Measurements from ENCODE around the gene SQSTM1. TPM values are rescaled to one million over a fixed set of nuclear protein-coding genes. Genes with fewer than 3 reads are reported as not detected.
"Not testable (repeated sequence)": the region's sequence is repeated elsewhere in the genome, so short reads cannot be mapped to it uniquely, and the experiment has no call there.

Gene SQSTM1
- total and polyA plus RNA-seq, 12 donors = 131 to 466 (median 387) TPM

- no peak for DNase-seq
- peaks cover 0 to 54% (median 0%) of the 10 kb centered on the region in 9 donors for H3K4me1 ChIP-seq
- peaks cover 0 to 48% (median 0%) of the 10 kb centered on the region in 9 donors for H3K36me3 ChIP-seq
- no peaks in the 10 kb centered on the region for H3K9me3 ChIP-seq
- peak in 6 of 8 donors; percentile 31 to 71 (median 51) for ATAC-seq
- TF ChIP-seq, protein P1, sequence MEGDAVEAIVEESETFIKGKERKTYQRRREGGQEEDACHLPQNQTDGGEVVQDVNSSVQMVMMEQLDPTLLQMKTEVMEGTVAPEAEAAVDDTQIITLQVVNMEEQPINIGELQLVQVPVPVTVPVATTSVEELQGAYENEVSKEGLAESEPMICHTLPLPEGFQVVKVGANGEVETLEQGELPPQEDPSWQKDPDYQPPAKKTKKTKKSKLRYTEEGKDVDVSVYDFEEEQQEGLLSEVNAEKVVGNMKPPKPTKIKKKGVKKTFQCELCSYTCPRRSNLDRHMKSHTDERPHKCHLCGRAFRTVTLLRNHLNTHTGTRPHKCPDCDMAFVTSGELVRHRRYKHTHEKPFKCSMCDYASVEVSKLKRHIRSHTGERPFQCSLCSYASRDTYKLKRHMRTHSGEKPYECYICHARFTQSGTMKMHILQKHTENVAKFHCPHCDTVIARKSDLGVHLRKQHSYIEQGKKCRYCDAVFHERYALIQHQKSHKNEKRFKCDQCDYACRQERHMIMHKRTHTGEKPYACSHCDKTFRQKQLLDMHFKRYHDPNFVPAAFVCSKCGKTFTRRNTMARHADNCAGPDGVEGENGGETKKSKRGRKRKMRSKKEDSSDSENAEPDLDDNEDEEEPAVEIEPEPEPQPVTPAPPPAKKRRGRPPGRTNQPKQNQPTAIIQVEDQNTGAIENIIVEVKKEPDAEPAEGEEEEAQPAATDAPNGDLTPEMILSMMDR (IDR thresholded peaks at IDR 0.05) = no peak
- intact Hi-C loops (cut with DNase I) = no loop called here
- no peak overlapping the region for H3K4me3 ChIP-seq
- 58 to 78% methylated on average over 4 of the region's 4 CpGs for WGBS, 2 donors
- H3K27me3 ChIP-seq = no peaks in the 10 kb centered on the region
- no peak overlapping the region for H3K27ac ChIP-seq
Observed at GRCh38 chr5:179781846-179782245, 38.9 kb upstream of the SQSTM1 start.

DNA sequence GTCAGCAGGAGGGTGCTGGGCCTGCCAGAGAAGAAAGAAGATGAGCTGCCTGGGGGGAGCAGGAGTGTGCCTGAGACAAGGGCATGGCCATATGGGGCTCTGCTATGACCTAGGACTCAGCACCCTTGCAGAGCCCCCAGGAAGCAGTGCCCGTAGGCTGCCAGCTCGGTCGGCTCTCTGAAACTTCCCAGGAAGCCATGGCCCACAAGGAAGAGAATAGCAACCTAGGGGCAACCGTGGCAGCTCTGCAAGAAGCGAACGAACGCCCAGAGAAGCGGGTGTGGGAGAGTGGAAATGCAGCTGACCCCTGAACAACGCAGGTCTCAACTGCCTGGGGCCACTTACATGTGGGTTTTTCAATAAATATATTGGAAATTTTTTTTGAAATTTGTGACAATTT is 37.6 kb upstream of the SQSTM1 start:
- H3K27me3 ChIP-seq = no peaks in the 10 kb centered on the region
- intact Hi-C loops (cut with DNase I) = no loop called here
- TF ChIP-seq, protein P1 (IDR thresholded peaks at IDR 0.05) = no peak
- H3K9me3 ChIP-seq = no peaks in the 10 kb centered on the region
- no peak for DNase-seq
- no peak overlapping the region for H3K27ac ChIP-seq
- ATAC-seq = no peak
- H3K4me3 ChIP-seq = no peak overlapping the region
- peaks cover 0 to 36% (median 0%) of the 10 kb centered on the region in 9 donors for H3K36me3 ChIP-seq
- H3K4me1 ChIP-seq = peaks cover 0 to 41% (median 0%) of the 10 kb centered on the region in 9 donors
- WGBS, 2 donors = 94 to 95% methylated on average over 9 of the region's 9 CpGs

- Histone ChIP-seq H3K27ac (no peak overlapping the region), H3K4me1 (peaks cover 2 to 10% (median 5%) of the 10 kb centered on the region in 9 donors), H3K9me3 (no peaks in the 10 kb centered on the region), H3K4me3 (no peak overlapping the region), H3K36me3 (peaks cover 0 to 3% (median 0%) of the 10 kb centered on the region in 9 donors), H3K27me3 (no peaks in the 10 kb centered on the region)
- no peak for ATAC-seq
- intact Hi-C loops (cut with DNase I) = no loop called here
- TF ChIP-seq, protein P1 (IDR thresholded peaks at IDR 0.05) = no peak
- DNase-seq = no peak
- WGBS, 2 donors = 83 to 92% methylated on average over 12 of the region's 12 CpGs
Observed at GRCh38 chr5:179786861-179787260, 33.8 kb upstream of the SQSTM1 start.

DNA sequence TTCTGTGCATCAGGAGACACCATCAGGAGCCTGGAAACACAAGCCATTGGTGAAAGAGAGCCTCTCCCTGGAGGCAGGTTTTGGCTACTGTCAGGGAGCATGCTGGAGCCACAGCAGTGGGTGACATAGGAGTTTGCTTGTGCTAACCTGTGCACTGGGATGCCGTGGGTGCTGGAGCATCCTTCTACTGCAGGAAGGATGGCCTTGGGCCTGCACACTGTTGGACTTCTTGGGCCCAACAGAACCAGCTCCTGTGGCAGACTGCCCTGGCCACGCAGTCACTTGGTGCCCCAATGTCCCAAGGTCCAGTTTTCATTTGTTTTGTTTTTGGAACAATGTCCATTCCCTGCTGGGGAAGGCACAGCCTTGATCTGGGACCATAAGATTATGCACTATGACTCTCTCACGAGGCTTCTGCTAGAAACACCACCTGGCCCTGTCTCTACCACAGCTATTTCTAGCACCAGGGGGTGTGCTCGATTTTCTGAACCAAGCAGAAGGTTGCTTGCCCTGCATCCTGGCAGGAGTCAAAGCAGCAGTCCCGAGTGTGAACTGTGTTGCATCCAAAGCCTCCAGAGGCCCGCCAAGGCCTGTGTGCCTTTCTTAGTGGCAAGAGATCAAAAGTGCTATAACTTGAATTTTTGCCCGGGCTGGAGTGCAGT is 32.4 kb upstream of the SQSTM1 start:
- Histone ChIP-seq H3K27me3 (no peaks in the 10 kb centered on the region), H3K27ac (no peak overlapping the region), H3K4me1 (peaks cover 11 to 21% (median 19%) of the 10 kb centered on the region in 9 donors), H3K36me3 (no peaks in the 10 kb centered on the region), H3K4me3 (no peak overlapping the region), H3K9me3 (no peaks in the 10 kb centered on the region)
- no peak for ATAC-seq
- TF ChIP-seq, protein P1 (IDR thresholded peaks at IDR 0.05) = no peak
- intact Hi-C loops (cut with DNase I) = no loop called here
- DNase-seq = no peak
- WGBS, 2 donors = 87 to 92% methylated on average over 7 of the region's 7 CpGs

GRCh38 chr5:179789278-179789677 is 31.4 kb upstream of the SQSTM1 start:
- H3K9me3 ChIP-seq; H3K36me3 ChIP-seq; H3K27ac ChIP-seq; H3K4me3 ChIP-seq; DNase-seq; intact Hi-C loops (cut with DNase I); H3K27me3 ChIP-seq; ATAC-seq: not testable (repeated sequence)
- H3K4me1 ChIP-seq = peaks cover 19 to 30% (median 29%) of the 10 kb centered on the region in 9 donors
- 95 to 97% methylated on average over 9 of the region's 9 CpGs for WGBS, 2 donors
